Measurements from ENCODE around the gene PRMT3.
"Not testable (repeated sequence)": the region's sequence is repeated elsewhere in the genome, so short reads cannot be mapped to it uniquely, and the experiment has no call there.

The PRMT3 gene

DNA sequence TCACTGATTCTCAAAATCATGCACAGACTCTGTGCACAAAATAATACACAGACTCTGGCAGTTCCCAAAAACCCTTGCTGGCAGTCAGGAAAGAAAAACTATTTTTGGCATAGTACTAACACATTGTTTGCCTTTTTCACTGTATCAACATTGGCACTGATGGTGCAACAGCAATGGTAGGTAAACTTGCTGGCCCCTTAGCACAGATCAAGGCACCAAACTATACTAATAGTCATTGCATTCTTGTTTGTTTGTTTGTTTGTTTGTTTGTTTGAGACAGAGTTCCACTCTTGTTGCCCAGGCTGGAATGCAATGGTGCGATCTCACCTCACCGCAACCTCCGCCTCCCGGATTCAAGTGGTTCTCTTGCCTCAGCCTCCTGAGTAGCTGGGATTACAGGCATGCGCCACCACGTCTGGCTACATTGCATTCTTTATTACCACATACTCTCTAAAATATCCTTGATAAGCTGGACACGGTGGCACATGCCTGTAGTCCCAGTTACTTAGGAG lies 130.9 kb downstream of the PRMT3 start:
- no peak for DNase-seq (ENCODE audit: low read depth)

DNA sequence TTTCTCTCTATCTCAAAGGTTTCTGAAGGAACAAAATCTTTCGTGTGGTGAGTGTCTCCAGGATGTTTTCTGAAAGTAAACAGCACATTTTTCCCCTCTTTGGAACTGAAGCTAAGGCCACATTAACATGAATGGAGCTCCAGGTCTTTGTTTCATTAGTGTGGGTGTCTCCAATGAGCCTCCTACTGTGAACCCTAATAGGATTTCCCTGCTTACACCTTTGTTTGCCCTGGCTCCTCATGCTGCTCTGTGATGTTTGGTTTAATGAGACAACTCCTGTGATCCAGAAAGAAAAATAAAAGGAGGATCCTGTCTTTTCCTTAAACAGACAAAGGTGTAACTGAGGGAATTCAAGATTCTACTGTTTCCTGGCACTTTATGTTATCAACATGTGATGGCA lies 135.0 kb downstream of the PRMT3 start:
- no peak for DNase-seq (ENCODE audit: low read depth)

DNA sequence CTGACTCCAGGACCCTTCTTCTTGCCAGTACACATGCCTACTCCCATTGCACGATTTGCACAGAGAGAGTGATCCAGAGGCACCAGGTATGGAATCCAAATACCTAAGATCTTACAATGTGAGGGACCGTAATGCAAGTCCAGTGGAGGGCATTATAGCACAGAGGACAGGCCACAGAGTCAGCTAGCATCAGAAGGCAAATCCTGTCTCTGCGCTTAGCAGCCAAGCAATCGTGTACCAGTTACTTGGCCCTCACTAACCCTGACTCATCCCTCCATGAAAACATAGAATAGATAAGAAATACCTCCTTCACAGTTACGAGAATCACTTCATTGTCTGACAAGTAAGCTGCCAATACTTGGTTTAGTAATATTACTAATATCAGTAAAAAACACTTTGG lies 142.2 kb downstream of the PRMT3 start:
- no peak for DNase-seq (ENCODE audit: low read depth)

DNA sequence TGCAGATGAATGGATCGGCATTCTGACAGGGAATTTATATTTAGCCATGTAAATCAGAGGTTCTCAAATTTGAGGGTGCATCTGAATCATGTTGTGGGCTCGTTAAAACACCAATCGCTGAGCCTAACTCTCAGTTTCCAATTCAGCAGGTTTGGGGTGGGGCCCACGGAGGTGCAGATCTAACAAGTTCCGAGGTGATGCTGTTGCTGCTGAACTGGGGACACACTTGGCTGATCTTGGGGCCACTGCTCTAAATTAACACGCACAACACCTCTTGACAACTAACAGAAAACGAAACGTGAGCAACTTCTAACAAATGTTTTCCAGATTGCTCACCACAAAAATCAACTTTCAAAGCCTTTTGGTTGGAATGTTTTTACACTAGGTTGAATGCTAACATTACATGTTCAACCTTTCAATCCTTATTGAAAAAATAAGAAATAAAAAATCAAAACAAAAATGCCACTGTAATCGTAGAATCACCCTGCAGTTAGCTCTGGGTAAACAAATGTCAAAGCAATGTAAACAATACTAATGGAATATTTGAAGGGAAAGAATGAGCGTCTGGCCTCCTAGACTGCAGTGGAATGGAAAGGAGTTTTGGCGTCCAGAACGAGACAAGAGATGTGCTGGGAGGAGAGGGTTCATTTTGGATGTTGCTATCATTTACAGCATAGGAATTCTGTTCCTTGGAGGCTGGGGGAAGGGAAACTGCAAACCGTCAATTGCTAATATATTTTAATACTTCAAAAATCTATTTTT lies 143.6 kb downstream of the PRMT3 start:
- no peak for DNase-seq (ENCODE audit: low read depth)

DNA sequence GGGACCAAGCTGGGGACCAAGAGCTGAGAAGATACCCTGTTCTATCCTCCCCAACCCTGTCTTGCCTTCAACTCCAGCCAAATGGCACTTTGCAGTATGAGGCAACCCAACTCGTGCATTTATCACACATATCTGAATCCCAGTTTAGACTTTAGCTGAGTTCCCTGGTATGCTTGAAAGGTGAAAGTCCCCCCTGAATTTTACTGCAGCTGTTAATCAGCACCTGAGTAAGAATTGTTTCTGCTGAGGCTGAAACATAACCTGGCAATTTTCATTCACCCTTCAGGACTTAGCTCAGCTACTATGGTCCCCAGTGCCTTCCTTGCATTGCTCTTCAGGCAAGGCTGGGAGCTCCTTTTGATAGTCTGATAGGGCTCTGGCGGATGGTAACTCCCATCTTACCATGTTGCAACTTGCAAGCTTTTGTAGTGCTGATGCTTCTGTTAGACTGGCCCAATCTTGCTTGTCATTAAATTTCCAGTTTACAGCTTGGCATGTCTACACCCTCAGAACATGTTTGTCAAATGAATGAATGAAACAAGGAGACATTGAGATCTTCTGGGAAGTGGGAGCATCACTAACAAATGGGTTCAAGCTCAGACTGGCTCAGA lies 147.9 kb downstream of the PRMT3 start:
- no peak for DNase-seq (ENCODE audit: low read depth)

DNA sequence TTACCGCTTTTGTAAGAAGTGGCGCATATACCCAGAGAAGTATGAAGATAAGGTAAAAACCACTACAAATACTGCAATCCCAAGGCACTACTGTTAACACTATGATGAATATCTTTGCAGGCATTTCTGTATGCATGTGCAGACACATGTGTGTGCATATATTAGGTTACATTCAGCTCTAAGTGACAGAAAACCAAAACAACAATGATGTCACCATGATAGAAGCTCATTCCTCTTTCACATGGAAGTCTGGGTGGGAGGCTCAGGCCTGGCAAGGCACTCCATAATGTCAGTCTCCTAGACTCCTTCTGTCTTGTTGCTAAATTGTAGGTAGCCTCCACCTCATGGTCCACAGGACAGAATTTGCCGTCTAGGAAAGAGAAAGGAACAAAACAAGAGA lies 148.8 kb downstream of the PRMT3 start:
- DNase-seq (ENCODE audit: low read depth) = no peak

DNA sequence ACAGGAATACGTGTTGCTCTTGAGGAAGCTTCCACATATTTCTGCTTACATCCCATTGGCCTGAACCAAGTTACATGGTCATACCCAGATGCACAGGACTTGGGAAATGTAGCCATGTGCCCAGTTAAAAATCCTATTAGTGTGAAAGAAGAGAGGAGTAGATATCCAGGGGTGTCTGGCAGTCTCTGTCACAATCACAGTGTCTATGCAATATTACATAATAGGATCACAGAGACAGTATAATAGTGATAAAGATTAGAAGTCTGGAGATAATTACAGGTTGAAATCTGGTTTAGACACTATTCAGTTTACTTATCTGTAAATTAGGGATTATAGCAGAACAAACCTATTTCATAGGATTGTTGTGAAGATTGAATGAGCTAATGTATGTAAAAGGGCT lies 149.3 kb downstream of the PRMT3 start:
- DNase-seq (ENCODE audit: low read depth) = no peak

DNA sequence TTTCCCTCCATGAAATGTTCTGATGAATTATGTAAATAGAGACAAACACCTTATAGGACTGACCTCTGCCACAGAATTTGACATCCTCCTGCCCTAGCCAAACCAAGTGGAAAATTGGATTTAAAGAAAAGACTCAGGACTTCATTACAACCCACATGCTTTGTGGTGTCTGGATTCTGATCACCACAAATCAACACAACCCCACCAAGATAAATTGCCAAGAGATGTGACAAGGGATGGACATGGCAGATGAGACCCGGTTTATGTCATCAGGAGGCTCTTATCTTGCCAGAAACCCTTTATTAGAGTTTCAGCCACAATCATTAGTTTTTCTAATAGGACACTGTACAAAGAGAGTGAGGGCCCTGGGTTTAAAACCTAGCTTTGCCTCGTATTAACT lies 154.0 kb downstream of the PRMT3 start:
- no peak for DNase-seq (ENCODE audit: low read depth)

DNA sequence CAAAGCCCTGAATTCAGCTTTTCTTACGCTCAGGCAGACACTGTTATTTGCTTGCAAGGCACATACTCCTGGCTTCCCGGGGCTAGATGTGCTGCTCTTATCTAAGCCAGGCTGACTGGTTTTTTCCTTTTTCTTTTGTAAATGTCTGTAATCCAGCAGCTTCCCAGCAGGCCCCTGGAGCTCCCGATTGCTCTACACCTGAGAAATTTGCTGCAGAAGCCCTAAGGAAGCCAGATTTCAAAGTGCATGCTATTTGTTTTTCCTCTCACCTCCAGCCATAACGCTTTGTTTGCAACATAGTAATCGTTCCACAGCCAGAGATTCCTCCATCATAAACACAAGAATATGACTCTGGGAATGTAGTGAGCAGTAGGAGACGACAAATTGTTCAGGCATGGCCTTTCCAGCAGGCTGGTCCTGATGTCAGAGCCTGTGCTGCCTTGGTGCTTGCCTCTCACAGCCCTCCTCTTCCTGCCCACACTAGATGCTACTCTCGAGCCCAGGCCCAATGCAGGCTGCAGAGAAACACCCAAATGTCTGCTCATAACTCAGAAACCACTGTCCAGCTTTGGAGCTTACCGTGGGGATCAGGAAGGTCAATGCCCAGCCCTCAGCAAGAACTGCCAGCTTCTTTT lies 157.2 kb downstream of the PRMT3 start:
- DNase-seq (ENCODE audit: low read depth) = no peak

DNA sequence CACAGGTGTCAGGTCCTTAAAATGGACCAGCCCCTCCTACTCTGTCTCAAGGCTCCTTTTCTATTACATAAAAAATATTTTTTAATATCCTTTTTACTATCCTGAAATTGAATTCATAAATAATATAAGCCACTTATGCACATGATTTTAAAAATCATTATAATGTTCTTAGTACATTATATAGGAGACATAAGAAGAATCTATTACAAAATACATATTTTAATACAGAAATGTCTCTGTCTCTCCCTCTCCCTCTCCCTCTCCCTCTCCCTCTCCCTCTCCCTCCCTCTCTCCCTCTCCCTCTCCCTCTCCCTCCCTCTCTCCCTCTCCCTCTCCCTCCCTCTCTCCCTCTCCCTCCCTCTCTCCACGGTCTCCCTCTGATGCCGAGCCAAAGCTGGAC lies 159.9 kb downstream of the PRMT3 start:
- no peak for DNase-seq (ENCODE audit: low read depth)

DNA sequence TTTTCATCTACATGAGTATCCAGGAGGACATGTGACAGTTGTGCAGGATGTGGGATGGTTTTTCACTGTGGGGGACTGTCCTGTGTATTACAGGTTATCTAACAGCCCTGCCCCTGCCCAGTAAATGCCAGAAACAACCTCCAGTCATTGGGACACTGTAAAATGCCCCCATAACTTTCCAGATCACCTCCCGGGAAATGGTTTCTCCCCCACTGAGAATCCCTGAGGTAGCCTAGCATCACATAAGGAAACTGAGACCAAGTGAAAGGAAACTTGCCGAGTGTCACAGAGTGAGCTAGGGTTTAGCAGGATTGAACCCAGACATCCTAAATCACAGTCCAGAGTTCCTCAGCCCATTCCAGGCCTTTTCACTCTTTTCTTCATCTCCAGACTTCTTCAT lies 163.6 kb downstream of the PRMT3 start:
- no peak for DNase-seq (ENCODE audit: low read depth)

DNA sequence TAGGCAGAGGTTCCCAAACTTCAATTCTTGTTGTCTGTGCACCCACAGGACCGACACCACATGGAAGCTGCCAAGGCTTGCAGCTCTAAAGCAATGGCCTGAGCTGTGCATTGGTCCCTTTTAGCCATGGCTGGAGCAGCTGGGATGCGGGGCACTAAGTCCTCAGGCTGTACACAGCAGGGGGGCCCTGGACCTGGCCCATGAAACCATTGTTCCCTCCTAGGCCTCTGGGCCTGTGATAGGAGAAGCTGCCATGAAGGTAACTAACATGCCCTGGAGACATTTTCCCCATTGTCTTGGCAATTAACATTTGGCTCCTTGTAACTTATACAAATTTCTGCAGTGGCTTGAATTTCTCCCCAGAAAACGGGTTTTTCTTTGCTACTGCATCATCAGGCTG lies 168.3 kb downstream of the PRMT3 start:
- DNase-seq (ENCODE audit: low read depth) = no peak

DNA sequence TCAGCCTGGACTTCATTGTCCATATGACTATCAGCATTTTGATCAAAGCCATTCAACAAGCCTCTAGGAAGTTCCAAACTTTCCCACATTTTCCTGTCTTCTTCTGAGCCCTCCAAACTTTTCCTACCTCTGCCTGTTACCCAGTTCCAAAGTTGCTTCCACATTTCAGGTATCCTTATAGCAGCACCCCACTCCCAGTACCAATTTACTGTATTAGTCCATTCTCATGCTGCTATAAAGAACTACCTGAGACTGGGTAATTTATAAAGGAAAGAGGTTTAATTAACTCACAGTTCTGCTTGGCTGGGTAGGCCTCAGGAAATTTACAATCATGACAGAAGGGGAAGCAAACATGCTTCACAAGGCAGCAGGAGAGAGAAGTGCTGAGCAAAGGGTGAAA lies 168.9 kb downstream of the PRMT3 start:
- DNase-seq (ENCODE audit: low read depth) = not testable (repeated sequence)

DNA sequence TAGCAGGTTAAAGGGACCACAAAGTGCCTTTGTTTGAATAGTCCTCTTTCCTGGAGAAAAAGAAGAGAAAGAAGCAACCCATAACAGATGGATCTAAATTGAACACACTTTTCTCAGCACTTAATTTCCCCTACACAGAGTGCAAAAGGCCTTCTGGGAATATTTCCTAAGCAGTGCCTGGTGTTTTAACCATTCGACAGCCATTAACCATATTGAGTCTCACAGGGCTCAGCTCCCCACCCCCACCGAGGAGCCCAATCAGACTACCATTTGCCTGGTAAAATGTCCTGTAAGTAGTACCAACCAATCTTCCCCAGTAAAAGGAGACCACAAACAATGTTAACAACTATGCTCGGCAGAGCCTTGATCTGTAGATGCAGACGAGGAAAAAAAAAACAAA lies 171.2 kb downstream of the PRMT3 start:
- DNase-seq (ENCODE audit: low read depth) = no peak
